GM21528 (cell line): ENCODE data around the gene ZNF76.
A peak's percentile ranks its signal among the peaks of the same experiment; 100 is the strongest.
"Not testable (repeated sequence)": the region's sequence is repeated elsewhere in the genome, so short reads cannot be mapped to it uniquely, and the experiment has no call there.

Experiments
- ATAC-seq: cut with Tn5 transposase; IDR thresholded peaks from one replicate; pipeline ENCODE4 v1.9.1; 2021; ENCODE audit warnings: mild to moderate bottlenecking, moderate library complexity; ENCODE audit not compliant: unreplicated experiment, low FRiP score

ZNF76 gene

GRCh38 chr6:35297601-35298481, 38.3 kb downstream of the ZNF76 start, which contains the start of gene DEF6:
Gene DEF6, plus strand, starts transcription at chr6:35297818. Its CDS starts 39 bp downstream, at chr6:35297857.
- peak; percentile 71 for ATAC-seq

DNA sequence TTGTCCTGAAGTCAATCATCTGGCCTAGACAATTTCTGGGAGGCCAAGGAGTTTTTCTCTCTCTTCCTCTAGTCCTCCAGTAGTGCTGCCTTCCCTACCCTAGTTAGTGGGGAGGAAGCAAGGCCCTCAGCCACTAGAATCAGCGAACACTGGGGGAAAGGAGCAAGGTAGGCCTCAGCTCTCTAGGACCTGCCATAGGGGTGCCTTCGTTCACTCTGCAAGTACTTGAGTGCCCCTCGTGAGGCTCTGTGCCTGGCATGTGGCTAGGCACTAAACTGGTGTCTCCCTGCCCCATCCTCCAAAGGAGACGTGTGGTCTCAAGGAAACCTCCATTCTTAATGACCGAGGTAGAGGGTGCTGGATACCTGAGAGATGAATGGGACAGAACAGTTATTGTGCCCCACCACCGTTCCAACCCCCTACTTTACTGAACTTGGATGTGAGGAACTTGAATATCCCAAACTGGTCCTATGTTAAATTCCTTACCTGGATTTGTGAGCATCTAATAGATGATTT, 39.1 kb downstream of the ZNF76 start:
- no peak for ATAC-seq

DNA sequence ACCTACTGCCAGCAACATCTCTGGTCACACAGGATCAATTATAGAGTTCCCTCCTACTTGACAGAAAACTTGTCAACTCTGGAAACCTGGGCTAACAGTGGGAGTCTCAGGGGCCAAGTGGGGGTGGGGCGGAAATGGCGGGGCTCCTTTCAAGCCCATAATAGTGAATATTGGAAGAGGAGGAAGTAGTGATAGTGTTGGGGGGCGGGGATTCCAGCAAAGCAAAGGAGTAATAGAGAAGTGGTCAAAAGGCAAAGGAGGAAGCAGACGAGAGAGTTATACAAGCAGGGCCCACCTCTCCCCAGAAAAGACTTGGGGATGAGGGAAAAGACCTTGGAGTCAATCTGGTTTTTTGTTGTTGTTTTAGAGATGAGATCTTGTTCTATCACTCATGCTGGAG, 40.1 kb downstream of the ZNF76 start:
- no peak for ATAC-seq

- ATAC-seq, result no peak
Measured at GRCh38 chr6:35300848-35301247, 41.3 kb downstream of the ZNF76 start.

- peak; percentile 78 for ATAC-seq
Measured at GRCh38 chr6:35302604-35303241, 43.2 kb downstream of the ZNF76 start.

DNA sequence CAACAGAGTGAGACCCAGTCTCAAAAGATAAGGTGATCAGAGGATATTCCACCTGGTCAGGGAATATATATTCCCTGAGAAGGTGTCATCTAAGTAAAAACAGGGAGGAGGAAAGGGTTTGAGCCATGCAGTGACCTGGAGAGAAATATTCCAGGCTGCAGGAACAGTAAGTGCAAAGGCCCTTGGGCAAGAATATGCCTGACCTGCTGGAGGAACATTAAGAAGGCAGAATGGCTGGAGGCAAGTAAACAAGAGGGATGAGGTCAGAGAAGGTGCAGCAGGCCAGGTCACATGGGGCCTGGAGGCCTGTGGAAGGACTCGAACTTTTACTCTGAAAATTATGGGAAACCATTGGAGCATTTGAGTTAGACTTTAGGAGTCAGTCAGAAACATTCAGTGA, 44.8 kb downstream of the ZNF76 start:
- no peak for ATAC-seq

DNA sequence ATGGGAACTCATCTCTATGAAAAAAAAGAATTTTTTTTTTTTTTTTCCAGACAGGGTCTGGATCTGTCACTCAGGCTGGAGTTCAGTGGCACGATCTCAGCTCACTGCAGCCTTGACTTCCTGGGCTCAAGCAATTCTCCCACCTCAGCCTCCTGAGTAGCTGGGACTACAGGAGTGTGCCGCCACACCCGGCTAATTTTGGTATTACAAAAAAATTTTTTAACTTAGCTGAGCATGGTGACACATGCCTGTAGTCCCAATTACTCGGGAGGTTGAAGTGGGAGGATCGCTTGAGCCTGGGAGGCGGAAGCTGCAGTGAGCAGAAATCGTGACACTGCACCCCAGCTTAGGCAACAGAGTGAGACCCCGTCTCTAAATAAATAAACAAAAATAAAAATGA, 45.6 kb downstream of the ZNF76 start:
- no peak for ATAC-seq

DNA sequence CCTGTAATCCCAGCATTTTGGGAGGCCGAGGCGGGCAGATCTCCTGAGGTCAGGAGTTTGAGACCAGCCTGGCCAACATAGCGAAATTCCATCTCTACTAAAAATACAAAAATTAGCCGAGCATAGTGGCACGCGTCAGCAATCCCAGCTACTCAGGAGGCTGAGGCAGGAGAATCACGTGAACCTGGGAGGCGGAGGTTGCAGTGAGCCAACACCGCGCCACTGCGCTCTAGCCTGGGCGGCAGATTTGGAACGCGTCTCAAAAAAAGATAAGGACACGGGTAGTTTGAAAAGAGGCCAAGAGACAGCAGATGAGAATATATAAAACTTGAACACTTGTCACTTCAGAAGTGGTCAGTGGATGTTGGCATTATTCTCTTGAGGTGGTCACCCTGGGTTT, 47.6 kb downstream of the ZNF76 start:
- not testable (repeated sequence) for ATAC-seq

DNA sequence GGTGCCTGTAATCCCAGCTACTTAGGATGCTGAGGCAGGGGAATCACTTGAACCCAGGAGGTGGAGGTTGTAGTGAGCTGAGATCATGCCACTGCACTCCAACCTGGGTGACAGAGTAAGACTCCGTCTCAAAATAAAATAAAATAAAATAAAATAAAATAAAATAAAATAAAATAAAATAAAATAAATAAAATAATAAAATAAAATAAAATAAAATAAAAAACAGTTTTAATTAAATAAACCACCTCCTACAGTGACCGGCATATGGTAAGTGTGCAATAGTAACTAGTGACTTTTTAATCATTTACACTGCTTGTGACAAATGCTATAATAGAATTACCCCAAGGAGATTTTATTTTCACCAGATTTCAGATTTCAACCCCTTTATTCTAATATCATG, 49.0 kb downstream of the ZNF76 start:
- ATAC-seq, result not testable (repeated sequence)

GRCh38 chr6:35309611-35310264, 50.2 kb downstream of the ZNF76 start:
- ATAC-seq, result no peak

DNA sequence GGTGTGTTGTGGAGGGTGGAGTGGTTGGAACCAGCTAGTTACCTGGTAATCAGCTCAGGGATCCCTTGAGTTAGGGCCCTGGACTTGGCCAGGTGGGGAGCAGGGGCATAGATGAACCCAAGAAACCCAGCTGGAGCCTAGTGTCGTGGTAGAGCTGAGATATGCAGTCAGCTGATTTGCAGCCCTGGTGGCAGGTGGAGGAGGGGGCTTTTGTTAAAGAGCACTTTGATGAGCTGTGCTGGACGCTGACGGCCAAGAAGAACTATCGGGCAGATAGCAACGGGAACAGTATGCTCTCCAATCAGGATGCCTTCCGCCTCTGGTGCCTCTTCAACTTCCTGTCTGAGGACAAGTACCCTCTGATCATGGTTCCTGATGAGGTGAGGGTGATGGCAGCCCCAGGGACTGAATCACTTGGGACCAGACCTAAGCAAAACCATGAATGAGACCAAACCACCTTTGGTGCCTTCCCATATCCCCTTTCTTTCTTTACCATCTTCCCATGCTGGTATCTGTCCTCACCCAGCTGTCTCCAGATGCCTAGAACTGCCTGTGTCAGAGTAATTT, 50.8 kb downstream of the ZNF76 start:
- ATAC-seq, result no peak

DNA sequence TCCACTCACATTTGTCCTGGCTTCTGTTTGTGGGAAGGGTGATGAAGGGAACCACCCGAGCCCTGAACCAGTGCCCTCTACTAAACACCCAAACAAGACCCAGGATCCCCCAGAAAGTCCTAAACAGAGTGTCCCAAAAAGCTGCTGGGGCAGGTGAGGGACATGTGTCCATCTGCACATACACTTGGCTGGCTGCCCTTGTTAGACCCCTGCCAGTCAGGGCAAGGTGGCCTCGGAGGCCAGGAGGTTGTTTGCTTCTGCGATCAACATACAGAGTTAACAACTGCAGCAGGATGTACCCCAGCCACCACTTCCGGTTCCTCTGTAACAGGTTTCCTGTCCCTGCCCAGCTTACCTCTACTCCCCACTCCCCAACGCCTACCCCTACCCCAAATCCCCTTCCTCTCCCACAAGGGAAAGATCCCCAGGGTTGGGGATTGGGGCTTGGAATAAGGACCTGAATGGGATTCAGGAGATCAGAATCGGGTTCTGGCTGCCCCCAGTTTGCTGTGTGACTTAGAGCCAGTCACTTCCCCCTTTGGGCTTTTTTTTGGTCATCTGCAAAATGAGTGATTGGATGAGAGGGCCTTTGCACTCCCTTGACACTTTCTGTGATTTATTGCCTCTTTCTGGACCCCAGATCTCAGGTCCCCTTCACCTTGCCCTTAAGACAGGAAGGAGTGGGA, 52.0 kb downstream of the ZNF76 start:
- no peak for ATAC-seq

DNA sequence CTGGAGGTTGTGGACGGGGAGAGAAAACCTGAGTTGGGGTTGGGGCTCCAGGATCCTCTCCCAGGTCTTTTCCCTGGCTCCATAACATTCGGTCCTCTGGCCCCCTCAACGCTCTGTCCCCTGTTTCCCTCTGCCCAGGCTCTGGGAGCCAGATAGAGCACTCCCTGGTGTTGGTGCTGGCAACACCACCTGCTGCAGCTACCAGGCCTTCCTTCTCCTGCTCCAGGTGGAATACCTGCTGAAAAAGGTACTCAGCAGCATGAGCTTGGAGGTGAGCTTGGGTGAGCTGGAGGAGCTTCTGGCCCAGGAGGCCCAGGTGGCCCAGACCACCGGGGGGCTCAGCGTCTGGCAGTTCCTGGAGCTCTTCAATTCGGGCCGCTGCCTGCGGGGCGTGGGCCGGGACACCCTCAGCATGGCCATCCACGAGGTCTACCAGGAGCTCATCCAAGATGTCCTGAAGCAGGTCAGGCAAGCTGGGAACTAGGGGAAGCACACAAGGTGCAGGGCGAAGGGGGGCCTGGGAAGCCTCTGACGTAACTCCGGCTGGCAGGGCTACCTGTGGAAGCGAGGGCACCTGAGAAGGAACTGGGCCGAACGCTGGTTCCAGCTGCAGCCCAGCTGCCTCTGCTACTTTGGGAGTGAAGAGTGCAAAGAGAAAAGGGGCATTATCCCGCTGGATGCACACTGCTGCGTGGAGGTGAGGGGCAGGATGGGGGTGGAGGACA, 52.7 kb downstream of the ZNF76 start:
- ATAC-seq, result no peak

- ATAC-seq, result no peak
Measured at GRCh38 chr6:35312807-35313206, 53.3 kb downstream of the ZNF76 start.

DNA sequence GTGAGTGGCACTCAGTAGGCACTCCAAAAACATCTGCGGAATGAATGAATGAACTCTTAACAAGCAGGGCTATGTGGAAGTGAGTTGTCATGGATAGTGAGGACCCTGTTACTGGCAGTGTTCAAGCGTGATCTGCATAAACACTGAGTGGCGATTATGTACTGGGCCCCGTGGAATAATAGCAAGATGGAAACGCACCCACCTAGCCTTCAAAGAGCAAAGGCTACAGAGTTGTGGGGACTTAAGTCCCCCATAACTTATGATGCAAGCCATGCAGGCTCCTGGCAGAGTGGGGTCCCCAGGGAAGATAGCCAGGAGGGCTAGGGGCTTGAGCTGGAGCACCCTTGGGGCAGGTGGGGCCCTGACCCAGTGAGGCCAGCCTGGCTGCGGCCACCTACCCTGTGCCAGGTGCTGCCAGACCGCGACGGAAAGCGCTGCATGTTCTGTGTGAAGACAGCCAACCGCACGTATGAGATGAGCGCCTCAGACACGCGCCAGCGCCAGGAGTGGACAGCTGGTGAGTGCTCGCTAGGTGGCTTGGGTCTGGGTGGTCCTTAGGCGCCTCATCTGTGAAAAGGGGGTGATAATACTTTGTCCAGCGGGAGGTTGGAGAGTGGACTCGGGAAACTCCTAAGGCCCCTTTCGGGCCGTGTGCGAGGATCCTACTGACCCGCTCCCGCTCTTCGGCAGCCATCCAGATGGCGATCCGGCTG, 58.1 kb downstream of the ZNF76 start:
- no peak for ATAC-seq

DNA sequence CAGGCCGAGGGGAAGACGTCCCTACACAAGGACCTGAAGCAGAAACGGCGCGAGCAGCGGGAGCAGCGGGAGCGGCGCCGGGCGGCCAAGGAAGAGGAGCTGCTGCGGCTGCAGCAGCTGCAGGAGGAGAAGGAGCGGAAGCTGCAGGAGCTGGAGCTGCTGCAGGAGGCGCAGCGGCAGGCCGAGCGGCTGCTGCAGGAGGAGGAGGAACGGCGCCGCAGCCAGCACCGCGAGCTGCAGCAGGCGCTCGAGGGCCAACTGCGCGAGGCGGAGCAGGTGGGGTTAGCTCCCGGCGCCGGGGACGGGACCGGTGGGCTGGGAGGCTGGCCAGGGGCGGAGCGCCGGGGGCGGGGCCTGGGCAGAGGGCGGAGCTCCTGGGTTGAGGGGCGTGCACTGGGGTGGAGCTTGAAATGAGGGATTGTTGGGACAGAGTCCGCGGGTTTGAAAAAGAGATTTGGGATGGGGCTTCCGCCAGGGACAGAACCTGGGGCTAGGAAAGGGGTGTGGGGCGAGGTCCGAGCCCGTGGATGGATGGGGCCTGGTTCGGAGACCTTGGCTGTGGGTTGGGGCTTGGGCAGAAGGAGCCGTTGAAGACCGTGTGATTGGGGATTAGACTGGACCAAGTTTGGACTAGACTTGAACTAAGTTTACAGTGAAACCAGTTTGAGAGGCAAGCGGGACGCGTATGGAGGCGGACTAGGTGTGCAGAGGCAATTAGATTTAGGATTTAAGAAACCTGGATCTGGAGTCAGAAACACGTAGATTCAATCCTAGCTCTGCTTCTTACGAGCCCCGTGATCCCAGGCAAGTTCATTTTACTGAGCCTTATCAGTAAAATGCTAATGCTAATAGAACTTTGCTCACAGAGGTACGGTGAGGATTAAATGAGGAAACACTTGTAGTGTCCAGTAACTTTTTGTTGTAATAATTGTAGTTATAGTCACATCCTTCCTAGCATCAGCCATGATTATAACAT, 58.9 kb downstream of the ZNF76 start:
- no peak for ATAC-seq

- no peak for ATAC-seq
Measured at GRCh38 chr6:35319346-35320030, 60.0 kb downstream of the ZNF76 start.
